Type B pancreatic cell (in vitro differentiated cells): ENCODE measurements around the gene GDI1. TPM values are rescaled to one million over a fixed set of nuclear protein-coding genes. Genes with fewer than 3 reads are reported as not detected.

ENCODE experiments used
- DNase-seq: peaks from one replicate; pipeline ENCODE4 v3.0.0; 2021; ENCODE audit warnings: mixed read lengths; ENCODE audit not compliant: unreplicated experiment; ENCODE audit errors: extremely low spot score
- H3K27ac Mint-ChIP-seq: 2 replicates; pipeline ENCODE4 v1.8.0; 2021; ENCODE audit warnings: mild to moderate bottlenecking, mixed read lengths
- H3K27me3 Mint-ChIP-seq: 2 replicates; pipeline ENCODE4 v1.8.0; 2021; ENCODE audit warnings: mixed read lengths
- H3K36me3 Mint-ChIP-seq: 2 replicates; pipeline ENCODE4 v1.8.0; 2021; ENCODE audit warnings: mixed read lengths
- H3K4me1 Mint-ChIP-seq: one replicate; pipeline ENCODE4 v1.8.0; 2021; ENCODE audit warnings: mixed read lengths; ENCODE audit not compliant: unreplicated experiment
- H3K4me3 Mint-ChIP-seq: 2 replicates; pipeline ENCODE4 v1.8.0; 2021; ENCODE audit warnings: mild to moderate bottlenecking, mixed read lengths
- H3K9me3 Mint-ChIP-seq: 2 replicates; pipeline ENCODE4 v1.8.0; 2021; ENCODE audit warnings: mixed read lengths
- total RNA-seq: library from RNA; stranded (reverse); gene quantifications from 2 replicates; pipeline ENCODE4 v1.2.1, GENCODE V29; 2021; ENCODE audit warnings: low replicate concordance
- TF ChIP-seq, protein P1 (sequence below): fragments of 200-600 bp; sonication (generic); conservative IDR thresholded peaks from 2 replicates; pipeline ENCODE4 v1.5.0; 2021; ENCODE audit warnings: antibody characterized with exemption, mild to moderate bottlenecking

GDI1 gene
- total RNA-seq, 1 donor from 2014 or later = 159 TPM

DNA sequence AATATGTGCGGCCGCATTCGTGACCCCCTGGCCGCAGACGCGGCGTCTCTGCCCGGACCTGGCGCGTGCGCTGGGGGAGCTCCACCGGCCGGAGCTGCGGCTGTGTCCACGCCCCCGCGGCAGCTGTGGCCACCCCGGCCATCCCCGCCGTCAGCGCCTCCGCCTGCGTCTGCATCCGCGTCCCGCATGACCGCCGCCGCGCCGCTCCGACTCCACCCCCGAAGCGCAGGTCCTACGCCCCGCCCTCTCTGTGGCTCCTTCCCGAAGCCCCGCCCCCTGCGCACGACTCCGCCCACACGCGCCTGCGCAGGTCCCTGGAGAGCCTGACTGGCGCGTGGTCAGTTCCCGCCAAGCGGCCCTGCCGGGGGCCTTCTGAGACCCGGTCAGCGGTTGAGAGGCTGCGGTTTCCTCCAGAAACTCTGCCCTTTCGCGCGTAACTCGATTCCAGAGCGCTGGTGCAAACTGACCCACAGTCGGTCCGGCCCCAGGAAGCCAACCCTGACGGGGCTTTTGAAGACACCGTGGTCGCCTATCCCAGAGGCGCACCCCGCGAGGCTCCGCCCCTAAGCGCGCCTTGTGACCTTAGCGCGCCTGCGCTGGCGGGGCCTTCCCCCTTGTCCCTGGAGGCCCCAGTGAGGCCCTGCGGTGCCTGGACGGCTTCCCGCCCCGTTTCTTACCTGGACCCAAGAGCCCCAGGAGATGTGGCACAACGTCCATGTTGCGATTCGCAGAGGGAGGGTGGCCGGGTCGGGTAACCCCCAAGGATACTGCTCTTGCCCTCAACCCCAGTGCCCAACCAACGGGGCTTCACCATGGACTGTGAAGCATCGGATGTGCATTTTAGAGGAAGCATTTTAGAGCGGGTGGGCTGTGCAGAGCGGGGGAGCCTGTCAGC lies 42.0 kb downstream of the GDI1 start, which contains the start of gene LAGE3:
Gene LAGE3, minus strand, starts transcription at position 554 of the 895 bp plus-strand sequence. Its CDS starts 366 bp downstream, at position 188.
- TF ChIP-seq, protein P1, sequence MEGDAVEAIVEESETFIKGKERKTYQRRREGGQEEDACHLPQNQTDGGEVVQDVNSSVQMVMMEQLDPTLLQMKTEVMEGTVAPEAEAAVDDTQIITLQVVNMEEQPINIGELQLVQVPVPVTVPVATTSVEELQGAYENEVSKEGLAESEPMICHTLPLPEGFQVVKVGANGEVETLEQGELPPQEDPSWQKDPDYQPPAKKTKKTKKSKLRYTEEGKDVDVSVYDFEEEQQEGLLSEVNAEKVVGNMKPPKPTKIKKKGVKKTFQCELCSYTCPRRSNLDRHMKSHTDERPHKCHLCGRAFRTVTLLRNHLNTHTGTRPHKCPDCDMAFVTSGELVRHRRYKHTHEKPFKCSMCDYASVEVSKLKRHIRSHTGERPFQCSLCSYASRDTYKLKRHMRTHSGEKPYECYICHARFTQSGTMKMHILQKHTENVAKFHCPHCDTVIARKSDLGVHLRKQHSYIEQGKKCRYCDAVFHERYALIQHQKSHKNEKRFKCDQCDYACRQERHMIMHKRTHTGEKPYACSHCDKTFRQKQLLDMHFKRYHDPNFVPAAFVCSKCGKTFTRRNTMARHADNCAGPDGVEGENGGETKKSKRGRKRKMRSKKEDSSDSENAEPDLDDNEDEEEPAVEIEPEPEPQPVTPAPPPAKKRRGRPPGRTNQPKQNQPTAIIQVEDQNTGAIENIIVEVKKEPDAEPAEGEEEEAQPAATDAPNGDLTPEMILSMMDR = no peak
- DNase-seq = peak; percentile 94
- Mint-ChIP-seq H3K27ac (peak within 1 kb of the TSS; percentile 50), H3K4me1 (no peaks in the 10 kb centered on the region), H3K9me3 (no peaks in the 10 kb centered on the region), H3K36me3 (no peaks in the 10 kb centered on the region), H3K4me3 (peak within 1 kb of the TSS; percentile 82), H3K27me3 (no peaks in the 10 kb centered on the region)

DNA sequence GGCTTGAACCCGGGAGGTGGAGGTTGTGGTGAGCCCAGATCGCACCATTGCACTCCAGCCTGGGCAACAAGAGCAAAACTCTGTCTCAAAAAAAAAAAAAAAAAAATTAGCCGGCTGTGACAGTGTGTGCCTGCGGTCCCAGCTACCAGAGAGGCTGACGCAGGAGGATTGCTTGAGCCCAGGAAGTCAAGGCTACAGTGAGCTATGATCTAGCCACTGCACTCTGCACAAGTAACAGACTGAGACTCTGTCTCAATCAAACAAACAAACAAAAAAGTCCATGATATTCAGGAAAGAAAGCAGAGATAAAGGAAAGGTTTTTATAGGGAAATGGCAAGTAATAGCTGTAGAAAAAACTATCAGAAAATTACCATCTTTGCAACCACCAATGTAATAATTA lies 44.2 kb downstream of the GDI1 start:
- Mint-ChIP-seq H3K27me3 (no peaks in the 10 kb centered on the region), H3K36me3 (no peaks in the 10 kb centered on the region), H3K9me3 (no peaks in the 10 kb centered on the region), H3K4me1 (no peaks in the 10 kb centered on the region), H3K4me3 (peak overlapping the region; percentile 41), H3K27ac (no peak overlapping the region)
- TF ChIP-seq, protein P1 = no peak
- DNase-seq = no peak

DNA sequence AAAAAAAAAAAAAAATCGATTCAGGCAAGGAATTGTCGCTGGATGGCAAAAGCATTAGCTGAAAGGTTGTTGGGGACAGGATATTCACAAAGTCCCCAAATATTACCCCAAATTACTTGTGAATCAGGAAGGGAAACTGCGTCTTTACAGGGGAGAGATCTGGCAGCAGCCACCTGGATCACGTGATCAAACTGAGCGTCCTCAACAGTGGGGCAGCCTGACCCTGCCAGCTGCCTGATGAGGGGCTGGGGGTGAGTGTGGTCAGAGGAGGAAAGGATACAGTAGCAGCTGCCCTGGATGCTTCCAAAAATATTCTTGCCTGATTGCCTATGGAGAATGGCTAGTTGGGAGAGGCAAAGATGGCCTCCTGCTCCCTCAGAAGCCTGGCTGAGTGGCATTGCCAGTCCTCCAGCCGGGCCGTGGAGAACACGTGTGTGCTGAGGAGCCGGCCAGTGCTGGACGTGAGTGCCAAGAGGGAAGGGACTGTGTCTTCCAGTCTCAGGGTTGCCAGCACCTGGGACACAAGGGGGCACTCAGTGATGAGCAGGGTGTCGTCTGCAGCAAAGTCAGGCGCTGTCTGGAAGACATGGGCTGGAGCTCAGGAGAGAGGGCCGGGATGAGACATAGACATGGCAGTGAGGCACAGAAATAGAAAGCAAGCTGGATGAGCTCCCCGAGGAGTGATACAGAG lies 45.1 kb downstream of the GDI1 start:
- TF ChIP-seq, protein P1 = no peak
- Mint-ChIP-seq H3K27me3 (no peaks in the 10 kb centered on the region), H3K27ac (no peak overlapping the region), H3K36me3 (no peaks in the 10 kb centered on the region), H3K4me1 (no peaks in the 10 kb centered on the region), H3K4me3 (peak overlapping the region; percentile 47), H3K9me3 (no peaks in the 10 kb centered on the region)
- no peak for DNase-seq

DNA sequence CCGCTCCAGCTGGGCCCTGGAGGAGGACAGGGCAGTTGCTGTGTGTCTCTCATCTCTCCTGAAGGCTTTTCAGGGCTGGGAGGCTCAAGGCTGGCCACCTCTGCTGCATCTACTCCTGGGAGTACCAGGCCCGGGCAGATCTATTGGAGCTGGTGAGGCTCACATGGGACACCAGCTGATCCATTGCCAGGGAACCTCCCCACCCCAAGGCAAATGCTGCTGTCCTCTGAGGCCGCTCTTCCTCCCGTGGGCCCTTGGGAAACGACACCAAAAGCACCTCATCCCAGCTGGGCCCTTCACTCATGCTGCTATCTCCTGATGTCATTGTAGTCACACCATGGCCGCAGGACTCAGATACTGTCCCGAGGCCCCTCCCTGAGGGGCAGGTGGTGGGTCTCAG lies 45.8 kb downstream of the GDI1 start:
- Mint-ChIP-seq H3K4me3 (no peak overlapping the region), H3K27me3 (no peaks in the 10 kb centered on the region), H3K4me1 (no peaks in the 10 kb centered on the region), H3K36me3 (no peaks in the 10 kb centered on the region), H3K27ac (no peak overlapping the region), H3K9me3 (no peaks in the 10 kb centered on the region)
- DNase-seq = no peak
- TF ChIP-seq, protein P1 = no peak

DNA sequence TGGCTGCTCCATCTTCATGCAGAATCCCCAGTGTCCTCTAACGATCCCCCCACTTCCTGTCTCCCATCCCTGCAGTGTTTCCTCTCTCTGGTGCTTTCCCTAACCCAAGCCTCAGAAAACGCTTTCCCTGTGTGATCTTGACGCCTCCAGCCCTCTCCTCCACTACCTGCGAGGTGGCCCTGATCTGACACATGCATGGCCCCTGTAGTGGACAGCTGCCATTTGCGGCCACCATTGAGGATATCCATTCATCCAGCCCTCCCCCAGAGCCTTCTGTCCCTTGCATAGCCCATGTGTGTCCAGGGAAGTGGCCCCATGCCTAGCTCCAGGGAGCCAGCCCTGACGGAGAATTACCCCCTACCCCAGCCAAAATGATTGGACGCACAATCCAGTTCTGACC lies 46.4 kb downstream of the GDI1 start:
- Mint-ChIP-seq H3K36me3 (no peaks in the 10 kb centered on the region), H3K4me3 (no peak overlapping the region), H3K9me3 (no peaks in the 10 kb centered on the region), H3K27ac (no peak overlapping the region), H3K27me3 (no peaks in the 10 kb centered on the region), H3K4me1 (no peaks in the 10 kb centered on the region)
- TF ChIP-seq, protein P1 = no peak
- no peak for DNase-seq
